ENCODE data around the gene CHRND.

CHRND gene

GRCh38 chr2:232556426-232556825, 30.5 kb downstream of the CHRND start:
- ATAC-seq (ENCODE audit: insufficient read depth, low read depth) = no peak
- Histone ChIP-seq H3K9me3 (ENCODE audit: insufficient read depth, low read length, severe bottlenecking) (no peaks in the 10 kb centered on the region), H3K9ac (ENCODE audit: low read depth, low read length) (no peak overlapping the region), H4K20me1 (ENCODE audit: insufficient read depth, low read length) (peaks cover 28% of the 10 kb centered on the region), H3K36me3 (ENCODE audit: insufficient read depth, low read length) (peaks cover 54% of the 10 kb centered on the region), H3K27me3 (ENCODE audit: insufficient read depth, low read length, poor library complexity) (no peaks in the 10 kb centered on the region), H2AFZ (ENCODE audit: low read depth, low read length) (no peak overlapping the region), H3K27ac (ENCODE audit: low read length) (no peak overlapping the region), H3K4me3 (ENCODE audit: low read depth in 1 of 2, low read length in 2 of 2) (no peak overlapping the region), H3K79me2 (ENCODE audit: insufficient read depth, low read length) (peaks cover 50% of the 10 kb centered on the region), H3K4me2 (ENCODE audit: insufficient read depth, low read length) (no peak overlapping the region), H3K4me1 (ENCODE audit: insufficient read depth, low read length) (peaks cover 21% of the 10 kb centered on the region)
- TF ChIP-seq CTCF (IDR thresholded peaks at IDR 0.05; ENCODE audit: borderline replicate concordance, extremely low read depth, low read length, poor library complexity, severe bottlenecking) (no peak), EZH2 (IDR thresholded peaks at IDR 0.05; ENCODE audit: borderline replicate concordance, low read depth, low read length, severe bottlenecking) (no peak)
- DNase-seq = no peak

- H3K27me3 ChIP-seq (ENCODE audit: insufficient read depth, low read length, poor library complexity) = no peaks in the 10 kb centered on the region
- peaks cover 3% of the 10 kb centered on the region; the same call in 1 of the 2 replicates for H3K79me2 ChIP-seq (ENCODE audit: insufficient read depth, low read length)
- H3K9ac ChIP-seq (ENCODE audit: low read depth, low read length) = no peak overlapping the region
- no peak overlapping the region for H3K4me2 ChIP-seq (ENCODE audit: insufficient read depth, low read length)
- H3K4me1 ChIP-seq (ENCODE audit: insufficient read depth, low read length) = no peaks in the 10 kb centered on the region
- H2AFZ ChIP-seq (ENCODE audit: low read depth, low read length) = no peak overlapping the region
- no peaks in the 10 kb centered on the region for H3K9me3 ChIP-seq (ENCODE audit: insufficient read depth, low read length, severe bottlenecking)
- H4K20me1 ChIP-seq (ENCODE audit: insufficient read depth, low read length) = no peaks in the 10 kb centered on the region; the same call in 1 of the 2 replicates
- no peak overlapping the region for H3K27ac ChIP-seq (ENCODE audit: low read length)
- no peak overlapping the region for H3K4me3 ChIP-seq (ENCODE audit: low read depth in 1 of 2, low read length in 2 of 2)
- peaks cover 77% of the 10 kb centered on the region for H3K36me3 ChIP-seq (ENCODE audit: insufficient read depth, low read length)
- no peak for TF ChIP-seq CTCF (IDR thresholded peaks at IDR 0.05; ENCODE audit: borderline replicate concordance, extremely low read depth, low read length, poor library complexity, severe bottlenecking)
- TF ChIP-seq EZH2 (IDR thresholded peaks at IDR 0.05; ENCODE audit: borderline replicate concordance, low read depth, low read length, severe bottlenecking) = no peak
- DNase-seq (no peak), ATAC-seq (ENCODE audit: insufficient read depth, low read depth) (no peak)
Observed at GRCh38 chr2:232562515-232563151, 36.7 kb downstream of the CHRND start.

- no peaks in the 10 kb centered on the region for H4K20me1 ChIP-seq (ENCODE audit: insufficient read depth, low read length)
- DNase-seq = no peak
- ATAC-seq (ENCODE audit: insufficient read depth, low read depth) = no peak
- peaks cover 82% of the 10 kb centered on the region for H3K36me3 ChIP-seq (ENCODE audit: insufficient read depth, low read length)
- H2AFZ ChIP-seq (ENCODE audit: low read depth, low read length) = no peak overlapping the region
- H3K9me3 ChIP-seq (ENCODE audit: insufficient read depth, low read length, severe bottlenecking) = no peaks in the 10 kb centered on the region
- H3K79me2 ChIP-seq (ENCODE audit: insufficient read depth, low read length) = no peaks in the 10 kb centered on the region
- no peaks in the 10 kb centered on the region for H3K4me1 ChIP-seq (ENCODE audit: insufficient read depth, low read length)
- no peak overlapping the region for H3K4me3 ChIP-seq (ENCODE audit: low read depth in 1 of 2, low read length in 2 of 2)
- TF ChIP-seq EZH2 (IDR thresholded peaks at IDR 0.05; ENCODE audit: borderline replicate concordance, low read depth, low read length, severe bottlenecking) = no peak
- no peak for TF ChIP-seq CTCF (IDR thresholded peaks at IDR 0.05; ENCODE audit: borderline replicate concordance, extremely low read depth, low read length, poor library complexity, severe bottlenecking)
- no peak overlapping the region for H3K4me2 ChIP-seq (ENCODE audit: insufficient read depth, low read length)
- no peaks in the 10 kb centered on the region for H3K27me3 ChIP-seq (ENCODE audit: insufficient read depth, low read length, poor library complexity)
- no peak overlapping the region for H3K27ac ChIP-seq (ENCODE audit: low read length)
- H3K9ac ChIP-seq (ENCODE audit: low read depth, low read length) = no peak overlapping the region
Observed at GRCh38 chr2:232563580-232563979, 37.6 kb downstream of the CHRND start.
